OCI-M1 (cell line): Measurements from ENCODE around the gene OTOP1.
"Not testable (repeated sequence)": the region's sequence is repeated elsewhere in the genome, so short reads cannot be mapped to it uniquely, and the experiment has no call there.

ENCODE experiments used
- DNase-seq: peaks from one replicate; lab custom pipeline; 2025; lab: John Stamatoyannopoulos, UW

Gene OTOP1

GRCh38 chr4:4226606-4227438 is at the start of gene OTOP1:
Gene OTOP1, minus strand, starts transcription at chr4:4226929. Its CDS starts 65 bp downstream, at chr4:4226864.
- no peak for DNase-seq

- no peak for DNase-seq
These were observed 47.5 kb upstream of the OTOP1 start for GRCh38 chr4:4274226-4274625.

- no peak for DNase-seq
These were observed 45.2 kb upstream of the OTOP1 start for GRCh38 chr4:4271912-4272311.

GRCh38 chr4:4270529-4270928 is 43.8 kb upstream of the OTOP1 start:
- DNase-seq: no peak

GRCh38 chr4:4269856-4270255 is 43.1 kb upstream of the OTOP1 start:
- no peak for DNase-seq

- no peak for DNase-seq
These were observed 42.6 kb upstream of the OTOP1 start for GRCh38 chr4:4269331-4269731.

GRCh38 chr4:4268776-4269175 is 42.0 kb upstream of the OTOP1 start:
- no peak for DNase-seq

- no peak for DNase-seq
These were observed 41.3 kb upstream of the OTOP1 start for GRCh38 chr4:4267981-4268380.

GRCh38 chr4:4260185-4260751 is 33.5 kb upstream of the OTOP1 start:
- DNase-seq: peak; percentile 86

GRCh38 chr4:4259484-4260100 is 32.9 kb upstream of the OTOP1 start:
- DNase-seq: peak; percentile 73

GRCh38 chr4:4257705-4258104 is 31.0 kb upstream of the OTOP1 start:
- DNase-seq: not testable (repeated sequence)

- no peak for DNase-seq
These were observed 30.1 kb upstream of the OTOP1 start for GRCh38 chr4:4256799-4257198.

- no peak for DNase-seq
These were observed 27.9 kb upstream of the OTOP1 start for GRCh38 chr4:4254666-4255065.

GRCh38 chr4:4254199-4254598 is 27.5 kb upstream of the OTOP1 start:
- no peak for DNase-seq

- DNase-seq: no peak
These were observed 23.1 kb upstream of the OTOP1 start for GRCh38 chr4:4249866-4250265.

- DNase-seq: not testable (repeated sequence)
These were observed 22.6 kb upstream of the OTOP1 start for GRCh38 chr4:4249342-4249741.

GRCh38 chr4:4248885-4249203 is 22.1 kb upstream of the OTOP1 start:
- peak; percentile 66 for DNase-seq

- DNase-seq: peak; percentile 96
These were observed 21.5 kb upstream of the OTOP1 start, which contains the start of gene TMEM128 for GRCh38 chr4:4248029-4248884. Gene TMEM128, minus strand, starts transcription at chr4:4248223. Its CDS starts 21 bp downstream, at chr4:4248202.

- no peak for DNase-seq
These were observed 20.9 kb upstream of the OTOP1 start for GRCh38 chr4:4247696-4248028.

- DNase-seq: no peak
These were observed 18.4 kb upstream of the OTOP1 start for GRCh38 chr4:4245172-4245571.

- DNase-seq: not testable (repeated sequence)
These were observed 12.8 kb upstream of the OTOP1 start for GRCh38 chr4:4239551-4239950.

GRCh38 chr4:4233610-4234009 is 6.9 kb upstream of the OTOP1 start:
- no peak for DNase-seq

GRCh38 chr4:4228356-4228668 is 1.6 kb upstream of the OTOP1 start:
- DNase-seq: no peak
